ENCODE results near the gene SYMPK. TPM values are rescaled to one million over a fixed set of nuclear protein-coding genes. Genes with fewer than 3 reads are reported as not detected.

The SYMPK gene
- total RNA-seq, 1 donor from 2014 or later: 58.0 TPM

DNA sequence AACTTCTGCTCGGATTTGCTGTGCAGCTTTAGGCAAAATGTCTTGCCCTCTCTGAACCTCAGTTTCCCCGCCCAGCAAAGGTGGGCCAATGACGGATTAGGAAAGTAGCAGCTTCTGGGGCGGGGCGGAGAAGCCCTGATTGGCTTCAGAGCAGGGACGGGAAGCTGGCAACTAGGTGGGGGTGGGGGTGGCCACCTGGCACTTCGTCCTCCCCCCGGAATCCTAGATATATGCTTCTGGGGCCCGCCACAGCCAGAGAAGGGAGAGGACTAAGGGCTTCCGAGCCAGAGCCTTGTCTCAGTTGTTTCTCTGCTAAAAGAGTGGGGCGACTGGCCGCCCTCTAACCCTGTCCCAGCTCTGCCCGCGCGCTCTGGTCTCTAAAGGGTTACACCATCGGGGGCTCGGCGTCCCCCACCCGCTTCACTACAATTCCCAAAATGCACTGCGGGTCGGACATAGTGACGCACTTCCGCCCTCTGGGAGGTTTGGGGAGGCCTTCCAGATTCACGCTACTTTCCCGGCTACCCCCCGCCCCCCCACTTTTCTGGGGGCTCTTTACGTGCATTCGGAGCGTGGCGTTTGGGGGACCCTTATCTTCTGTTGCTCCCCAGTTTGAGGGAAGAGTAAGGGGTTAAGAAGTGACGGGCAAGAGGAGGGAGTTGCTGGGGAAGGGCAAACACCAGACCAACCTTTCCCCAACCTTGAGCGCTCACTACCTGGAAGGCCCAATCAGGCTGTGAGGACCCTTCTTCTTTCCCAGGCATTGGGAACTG is 23.7 kb upstream of the SYMPK start:
- DNase-seq (ENCODE audit: extremely low read depth, low read depth, low spot score): peak; percentile 50

DNA sequence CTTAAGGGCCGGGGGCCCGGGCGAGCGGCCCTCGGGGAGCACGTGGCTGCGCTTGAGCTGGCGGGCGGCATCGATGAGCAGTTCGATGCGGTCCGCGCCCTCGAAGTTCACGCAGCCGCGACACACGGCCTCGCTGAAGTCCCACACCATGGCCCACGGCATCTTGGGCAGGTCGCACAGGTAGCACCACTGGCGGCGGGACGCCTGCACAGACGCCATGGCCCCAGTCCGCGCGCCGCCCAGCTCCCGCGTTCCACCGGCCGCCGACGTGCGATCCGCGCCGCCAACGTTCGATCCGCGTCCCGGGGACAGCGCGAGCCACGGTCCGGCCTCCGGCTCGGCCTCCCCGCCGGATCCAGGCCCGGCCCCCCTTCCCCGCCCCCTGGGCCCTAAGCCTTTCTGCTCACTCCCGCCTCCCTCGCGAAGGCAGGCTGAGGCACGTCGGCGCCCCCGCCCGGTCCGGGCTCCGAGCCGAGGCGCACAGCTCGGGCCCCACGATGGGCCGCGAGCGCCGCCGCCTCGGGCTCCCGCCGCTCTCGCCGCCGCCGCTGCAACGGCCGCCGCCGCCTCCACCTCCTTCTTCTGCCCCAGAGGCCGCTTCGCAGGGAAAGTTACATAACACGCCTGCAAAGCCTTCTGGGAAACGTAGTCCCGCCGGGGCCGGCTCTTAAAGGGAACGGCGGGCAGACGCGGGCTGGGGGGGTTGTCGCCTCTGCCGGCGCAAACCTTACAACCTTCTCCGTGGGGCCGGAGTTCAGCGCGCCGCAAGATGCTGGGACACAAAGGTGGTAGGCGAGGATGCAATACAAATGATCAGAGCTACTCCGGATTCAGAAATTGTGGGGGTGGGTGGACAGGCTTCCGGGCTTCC is 22.8 kb upstream of the SYMPK start, which contains the start of gene IRF2BP1:
Gene IRF2BP1 (minus strand): TSS at position 586 of the 871 bp plus-strand sequence. CDS start 367 bp downstream, at position 219.
- DNase-seq (ENCODE audit: extremely low read depth, low read depth, low spot score): peak; percentile 36

DNA sequence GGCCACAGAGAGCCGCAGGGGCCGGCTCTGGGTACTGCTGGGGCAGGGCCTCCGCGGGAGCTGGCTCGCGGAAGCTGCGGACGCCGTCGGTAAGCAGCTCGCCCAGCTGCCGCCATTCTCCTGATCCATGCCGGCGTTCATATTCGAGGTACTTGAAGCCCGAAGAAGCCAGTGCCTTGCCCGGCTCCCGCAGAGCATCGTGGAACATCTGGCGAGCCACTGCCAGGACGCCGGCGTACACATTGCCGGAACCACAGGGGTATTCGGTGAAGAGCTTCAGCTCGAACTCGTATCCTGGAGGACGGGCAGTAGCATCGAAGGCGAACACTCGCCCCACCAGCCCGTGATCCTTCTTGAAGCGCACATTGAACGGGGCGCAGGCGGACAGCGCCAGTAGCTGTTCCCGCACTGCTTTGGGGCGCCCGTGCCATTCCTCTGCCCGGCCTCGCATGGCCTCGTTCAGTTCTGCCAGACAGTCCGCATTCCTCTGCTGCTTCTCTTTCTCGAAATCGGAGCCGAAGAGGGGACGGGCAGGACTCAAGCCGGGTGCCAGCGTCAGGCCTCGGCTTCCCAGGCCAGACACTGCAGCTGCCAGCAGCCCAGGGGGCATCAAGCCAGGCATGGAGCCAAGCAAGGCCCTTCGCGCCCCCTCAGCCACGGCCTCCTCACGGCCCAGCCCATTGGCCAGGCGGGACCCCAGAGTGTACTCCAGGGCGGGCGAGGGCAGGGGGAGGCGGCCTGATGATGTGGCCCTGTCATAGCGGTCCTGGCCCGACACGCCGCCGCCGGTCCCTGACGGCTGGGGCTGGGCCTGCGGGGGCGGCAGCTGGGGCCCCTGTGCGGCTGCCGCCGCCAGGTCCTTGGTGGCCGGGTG is 22.0 kb upstream of the SYMPK start:
- DNase-seq (ENCODE audit: extremely low read depth, low read depth, low spot score): no peak

DNA sequence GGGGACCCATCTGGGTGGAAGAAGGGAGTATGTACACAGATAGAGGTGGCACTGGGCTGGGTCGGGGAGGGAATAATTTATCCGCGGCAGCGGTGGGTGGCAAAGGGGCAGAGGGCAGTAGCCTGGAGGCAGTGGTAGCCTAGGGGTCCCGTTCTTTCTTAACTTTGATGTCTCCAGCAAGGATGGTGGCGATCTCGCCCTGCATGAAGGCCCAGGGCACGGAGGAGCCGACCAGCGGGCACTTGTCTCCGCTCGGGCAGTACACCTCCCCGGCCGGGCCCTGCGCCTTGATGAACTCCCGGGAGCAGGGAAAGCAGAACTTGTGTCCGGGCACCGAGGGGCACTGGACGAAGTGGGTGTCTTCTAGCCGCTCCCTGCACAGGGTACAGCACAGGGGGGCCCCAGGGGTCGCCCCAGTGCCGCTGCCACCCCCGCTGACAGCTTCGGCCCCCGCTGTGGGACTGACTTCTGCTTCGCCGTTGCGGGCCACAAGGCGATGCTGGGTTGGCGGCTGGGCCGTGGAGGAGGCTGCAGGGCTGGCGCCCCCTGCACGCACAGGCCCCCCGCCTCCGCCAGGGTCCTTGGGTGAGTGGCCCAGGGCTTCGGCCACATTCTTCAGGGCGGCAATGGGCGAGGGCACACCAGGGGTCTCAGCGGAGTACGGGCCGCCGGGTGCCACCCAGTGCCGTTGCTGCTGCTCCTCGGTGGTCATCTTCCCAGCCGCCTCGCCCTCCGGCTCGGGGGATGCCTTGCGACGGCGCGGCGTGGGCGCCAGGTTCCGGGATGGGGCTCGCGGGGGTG is 21.1 kb upstream of the SYMPK start:
- no peak for DNase-seq (ENCODE audit: extremely low read depth, low read depth, low spot score)

DNA sequence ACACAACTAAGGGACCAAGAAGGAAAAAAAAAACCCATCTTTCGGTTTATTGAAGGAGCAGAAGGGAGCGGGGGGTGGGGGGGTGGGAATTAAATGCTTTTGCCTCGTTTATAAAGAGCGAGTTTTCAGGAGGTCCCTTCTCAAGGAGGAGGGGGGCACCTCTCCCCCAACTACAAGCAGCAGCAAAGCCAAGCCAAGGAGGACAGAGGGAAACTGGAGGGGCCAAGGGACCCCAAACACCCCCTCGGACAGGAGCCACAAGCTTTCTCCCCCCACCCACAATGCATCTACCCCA is 20.6 kb upstream of the SYMPK start:
- DNase-seq (ENCODE audit: extremely low read depth, low read depth, low spot score): no peak

DNA sequence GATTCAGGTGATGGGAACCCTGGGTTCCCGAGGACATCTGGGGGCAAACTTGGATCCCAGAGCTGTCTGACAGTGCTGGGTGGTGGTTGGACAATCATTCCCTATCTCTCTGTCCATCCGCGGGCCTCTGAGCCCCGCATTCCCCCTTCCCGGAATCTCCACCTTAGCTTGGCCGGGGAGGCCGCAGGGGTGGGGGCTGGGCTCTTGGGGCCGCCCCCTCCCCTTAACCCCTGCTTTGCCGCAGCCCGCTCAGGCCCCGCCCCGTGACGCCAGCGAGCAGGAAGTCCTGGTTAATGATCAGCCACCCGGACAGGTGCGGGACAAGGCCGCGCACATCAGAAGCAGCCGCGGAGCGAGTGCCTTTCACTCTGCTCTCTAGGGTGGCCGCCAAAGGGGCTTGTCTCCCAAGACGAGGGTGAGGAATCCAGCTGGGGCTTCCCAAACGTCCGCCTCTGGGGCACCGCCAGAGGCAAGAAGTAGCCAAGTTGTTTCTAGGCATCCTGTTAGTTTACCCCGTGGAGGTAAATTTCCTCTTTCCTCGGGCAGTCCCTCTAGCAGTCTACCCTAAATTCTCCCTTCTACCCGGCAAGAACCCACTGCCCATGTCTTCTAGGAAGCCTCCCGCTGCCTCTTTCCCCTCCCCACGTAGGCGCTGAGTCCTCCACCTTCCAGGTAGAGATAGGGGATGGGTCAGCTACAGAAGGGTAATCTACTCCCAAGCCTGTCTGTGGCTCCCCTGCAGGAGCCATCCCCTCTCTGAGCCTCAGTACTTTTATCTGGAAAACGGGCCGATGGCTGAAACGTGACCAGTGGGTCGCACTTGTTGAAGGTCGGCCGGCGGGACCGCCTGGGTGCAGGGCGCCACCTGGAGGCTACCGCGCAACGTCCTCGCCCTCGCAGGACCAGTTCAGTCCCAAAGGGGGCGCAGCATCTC is 20.0 kb upstream of the SYMPK start:
- peak; percentile 39 for DNase-seq (ENCODE audit: extremely low read depth, low read depth, low spot score)

DNA sequence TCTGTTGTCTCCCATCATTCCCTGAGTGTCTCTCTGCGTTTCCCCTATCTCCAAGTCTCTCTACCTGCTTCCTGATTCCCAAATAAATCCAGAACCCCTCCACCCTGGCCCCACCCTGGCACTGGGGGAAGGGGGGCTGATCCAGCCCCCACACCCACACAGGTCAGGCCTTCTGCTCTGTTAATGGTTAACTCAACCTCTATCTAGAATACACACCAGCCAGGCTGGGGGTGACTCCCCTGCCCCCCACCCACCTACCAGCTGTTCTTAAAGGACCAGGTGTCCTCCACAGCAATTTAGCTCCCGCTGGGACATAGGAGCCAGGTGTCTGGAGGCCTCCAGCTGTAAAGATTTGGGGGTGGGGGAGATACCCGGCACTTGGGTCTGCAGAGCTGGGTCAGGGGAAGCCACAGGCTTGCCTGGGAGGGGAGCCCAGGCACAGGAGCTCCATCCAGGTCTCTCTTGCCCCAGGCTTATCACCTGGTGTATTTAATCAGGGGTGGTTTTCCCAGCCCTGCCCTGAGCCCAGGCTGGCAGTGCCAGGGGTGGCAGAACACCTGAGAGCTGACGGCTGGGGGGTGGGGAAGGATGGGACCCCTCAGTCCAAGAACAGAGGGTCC is 19.1 kb upstream of the SYMPK start:
- DNase-seq (ENCODE audit: extremely low read depth, low read depth, low spot score): no peak

DNA sequence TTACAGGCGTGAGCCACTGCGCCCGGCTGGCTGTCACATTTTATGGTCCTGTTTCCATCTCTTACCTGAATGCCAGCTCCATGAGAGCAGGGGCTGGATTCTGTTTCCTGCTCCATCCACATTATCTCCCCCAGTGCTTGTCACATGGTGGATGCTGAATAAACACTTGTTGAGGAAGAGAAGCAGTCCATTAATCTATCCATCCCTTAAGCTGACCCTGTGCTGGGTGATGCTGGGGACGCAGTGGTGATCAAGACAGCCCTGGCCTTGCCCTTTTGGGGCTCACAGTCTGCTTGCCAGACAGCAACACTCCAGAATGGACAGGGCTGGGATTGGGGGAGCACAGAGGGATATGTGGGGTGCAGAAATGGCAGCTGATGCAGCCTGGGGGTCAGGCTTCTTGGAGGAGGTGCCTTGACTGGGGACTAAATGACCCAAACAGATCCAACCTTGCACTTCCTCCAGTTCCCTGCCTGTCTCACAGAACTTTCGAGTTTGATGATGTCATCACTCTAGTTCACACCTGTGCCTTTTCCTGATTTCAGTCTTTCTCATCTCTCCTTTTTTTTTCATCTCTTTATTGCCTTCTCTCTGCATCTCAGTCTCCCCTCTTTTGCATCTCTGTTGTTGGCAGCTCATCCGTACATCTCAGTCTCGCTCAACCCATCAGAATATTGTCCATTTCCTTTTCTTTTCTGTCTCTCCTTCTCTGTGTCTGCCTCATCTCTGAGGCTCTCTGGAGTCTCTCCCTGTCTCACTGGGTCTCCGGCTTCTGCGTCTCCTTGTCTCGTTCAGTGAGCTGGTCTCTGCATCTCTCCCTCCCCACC is 18.3 kb upstream of the SYMPK start:
- no peak for DNase-seq (ENCODE audit: extremely low read depth, low read depth, low spot score)

DNA sequence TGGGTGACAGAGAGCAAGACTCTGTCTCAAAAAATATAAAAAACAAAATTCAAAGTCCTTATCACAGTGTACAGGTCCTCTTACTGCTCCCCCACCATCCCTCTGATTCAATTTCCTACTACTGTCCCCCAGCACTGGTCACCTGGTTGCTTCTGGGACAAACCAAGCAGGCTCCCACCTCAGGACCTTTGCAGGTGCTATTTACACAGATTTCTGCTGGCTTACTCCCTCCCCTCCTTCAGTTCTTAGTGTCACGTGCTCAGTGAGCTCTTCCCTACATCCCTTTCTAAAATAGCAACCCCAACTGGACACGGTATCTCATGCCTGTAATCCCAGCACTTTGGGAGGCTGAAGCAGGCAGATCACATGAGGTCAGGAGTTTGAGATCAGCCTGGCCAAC is 17.0 kb upstream of the SYMPK start:
- DNase-seq (ENCODE audit: extremely low read depth, low read depth, low spot score): no peak

DNA sequence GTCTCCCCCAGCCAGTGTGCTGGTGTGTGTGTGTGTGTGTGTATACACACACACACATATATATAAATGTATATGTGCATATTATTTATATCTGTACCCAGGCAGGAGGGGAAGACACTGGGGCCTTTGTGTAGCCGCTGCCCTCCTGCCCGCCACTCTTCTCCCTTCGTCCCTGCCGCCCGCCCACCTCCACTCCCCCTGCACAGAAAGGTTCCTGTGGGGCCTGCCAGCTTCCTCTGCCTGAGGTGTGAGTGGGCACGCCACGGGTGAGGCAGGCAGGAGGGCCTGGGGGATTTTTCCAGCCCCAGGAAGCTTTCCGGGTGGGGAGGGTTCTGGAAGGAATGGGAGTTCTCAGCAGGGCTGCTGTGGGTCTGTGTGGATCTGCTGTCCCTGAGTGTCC is 16.1 kb upstream of the SYMPK start:
- DNase-seq (ENCODE audit: extremely low read depth, low read depth, low spot score): no peak

DNA sequence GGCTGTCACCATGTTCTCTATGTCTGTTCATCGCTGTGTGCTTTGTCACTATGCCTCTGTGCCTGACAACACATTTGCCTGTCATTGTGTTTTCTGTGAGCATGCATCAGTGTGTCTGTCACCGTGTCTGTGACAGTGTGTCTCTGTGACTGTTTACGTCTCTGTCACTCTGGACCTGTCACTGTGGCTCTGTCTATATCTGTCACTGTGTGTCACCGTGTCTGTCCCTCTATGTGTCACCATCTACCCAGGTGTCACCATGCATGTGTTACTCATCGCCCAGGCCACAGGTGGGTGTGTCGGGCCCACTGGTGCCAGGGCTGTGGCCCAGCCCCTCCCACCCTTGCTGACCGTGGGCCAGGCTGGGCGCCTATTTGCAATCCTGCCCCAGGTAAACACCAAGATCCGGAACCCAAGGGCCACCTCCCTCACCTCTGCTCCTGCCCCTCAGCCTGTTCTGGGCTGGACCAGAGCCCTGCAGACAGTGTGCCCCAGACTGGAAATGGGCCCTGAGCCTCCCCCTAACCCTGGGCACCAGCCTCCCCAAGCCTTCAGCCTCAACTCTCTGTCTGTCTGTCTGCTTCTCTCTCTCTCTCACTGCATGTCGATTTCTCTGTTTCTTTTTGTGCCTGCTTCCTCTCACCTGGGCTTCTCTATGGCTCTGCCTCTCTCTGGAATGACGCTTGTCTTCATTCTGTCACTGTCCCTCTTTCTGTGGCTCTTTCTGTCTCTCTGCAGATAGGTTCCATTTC is 15.3 kb upstream of the SYMPK start:
- DNase-seq (ENCODE audit: extremely low read depth, low read depth, low spot score): no peak

DNA sequence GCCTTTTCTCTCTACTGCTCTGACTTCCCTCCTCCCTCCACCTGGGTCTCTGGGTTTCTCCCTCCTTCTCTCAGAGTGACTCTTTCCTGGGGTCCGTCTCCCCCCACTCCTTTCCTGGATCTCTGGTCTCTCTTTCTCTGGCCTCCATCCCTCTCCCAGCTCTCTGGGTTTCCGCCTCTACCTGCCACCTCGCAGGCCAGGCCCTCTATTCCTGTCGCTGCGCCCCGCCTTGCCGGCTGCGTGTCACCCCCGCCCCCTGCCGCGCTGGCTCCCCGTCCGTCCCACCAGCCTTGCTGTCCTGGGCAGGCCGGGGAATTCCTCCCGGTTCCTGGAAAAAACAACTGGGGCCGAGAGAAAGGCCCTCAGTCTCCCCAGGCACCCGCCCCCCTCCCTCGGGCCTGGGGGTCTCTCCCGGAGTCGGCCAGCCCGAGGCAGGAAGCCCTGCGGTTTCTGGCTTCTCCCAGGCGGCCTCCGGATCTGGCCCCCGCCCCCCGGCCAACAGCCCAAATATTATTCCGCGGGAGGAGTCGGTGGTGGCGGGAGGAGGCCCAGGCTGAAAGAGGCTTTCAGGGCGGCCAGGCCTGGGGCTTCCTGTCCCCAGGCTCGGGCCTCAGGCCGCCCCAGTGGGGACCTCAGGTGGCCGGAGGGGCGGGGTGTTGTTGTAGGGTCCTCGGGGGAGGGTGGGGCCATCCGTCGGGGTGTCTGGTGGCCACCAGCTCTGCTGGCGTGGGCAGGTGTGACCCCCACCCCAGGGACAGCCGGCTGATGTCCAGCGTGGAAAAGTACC is 13.7 kb upstream of the SYMPK start:
- no peak for DNase-seq (ENCODE audit: extremely low read depth, low read depth, low spot score)

DNA sequence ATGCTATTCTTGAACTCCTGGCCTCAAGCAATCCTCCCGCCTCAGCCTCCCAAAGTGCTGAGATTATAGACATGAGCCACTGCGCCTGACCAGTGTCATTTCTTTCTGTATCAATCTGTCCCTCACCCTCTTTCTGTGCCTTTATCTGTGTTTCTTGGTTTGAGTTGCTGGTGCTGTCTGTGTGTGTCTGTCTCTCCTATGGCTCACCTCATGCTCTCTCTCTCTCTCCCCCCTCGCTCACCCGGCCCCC is 13.1 kb upstream of the SYMPK start:
- DNase-seq (ENCODE audit: extremely low read depth, low read depth, low spot score): no peak

DNA sequence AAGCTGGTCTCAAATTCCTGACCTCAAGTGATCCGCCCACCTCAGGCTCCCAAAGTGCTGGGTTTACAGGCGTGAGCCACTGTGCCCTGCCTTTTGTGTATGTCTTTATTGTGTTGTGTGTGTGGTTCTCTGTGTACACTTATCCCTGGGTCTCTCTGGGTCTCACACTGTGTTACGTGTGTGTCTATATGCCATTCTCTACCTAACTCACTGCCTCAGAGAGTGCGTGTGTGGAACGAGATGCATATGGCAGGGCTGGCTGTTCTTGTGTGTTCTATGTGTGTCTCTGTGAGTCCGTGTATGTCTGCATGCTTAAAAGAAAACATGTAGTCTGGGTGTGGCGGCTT is 11.6 kb upstream of the SYMPK start:
- no peak for DNase-seq (ENCODE audit: extremely low read depth, low read depth, low spot score)

DNA sequence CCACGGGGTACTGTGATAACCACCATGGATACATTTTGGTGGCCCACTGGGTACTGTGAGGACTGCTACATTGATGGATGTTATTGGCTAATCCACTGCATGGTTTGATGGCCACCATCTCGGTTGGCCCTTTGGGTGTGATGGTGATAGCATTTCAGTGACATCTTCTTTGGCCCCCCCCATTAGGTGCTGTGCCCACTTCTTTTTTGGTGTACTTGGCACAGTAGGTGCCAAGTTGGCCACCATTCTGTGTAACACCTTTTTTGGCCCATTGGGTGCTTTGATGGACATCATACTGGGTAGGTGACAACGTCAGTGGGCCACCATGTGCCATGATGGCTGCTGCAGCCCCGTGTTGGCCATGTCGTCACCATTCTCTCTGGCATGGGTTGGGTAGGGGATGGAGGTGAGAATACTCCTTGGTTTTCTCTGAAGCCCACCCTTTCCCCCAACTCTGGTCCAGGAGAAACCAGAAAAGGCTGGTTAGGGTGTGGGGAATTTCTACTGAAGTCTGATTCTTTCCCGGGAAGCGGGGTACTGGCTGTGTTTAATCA is 10.3 kb upstream of the SYMPK start:
- no peak for DNase-seq (ENCODE audit: extremely low read depth, low read depth, low spot score)

DNA sequence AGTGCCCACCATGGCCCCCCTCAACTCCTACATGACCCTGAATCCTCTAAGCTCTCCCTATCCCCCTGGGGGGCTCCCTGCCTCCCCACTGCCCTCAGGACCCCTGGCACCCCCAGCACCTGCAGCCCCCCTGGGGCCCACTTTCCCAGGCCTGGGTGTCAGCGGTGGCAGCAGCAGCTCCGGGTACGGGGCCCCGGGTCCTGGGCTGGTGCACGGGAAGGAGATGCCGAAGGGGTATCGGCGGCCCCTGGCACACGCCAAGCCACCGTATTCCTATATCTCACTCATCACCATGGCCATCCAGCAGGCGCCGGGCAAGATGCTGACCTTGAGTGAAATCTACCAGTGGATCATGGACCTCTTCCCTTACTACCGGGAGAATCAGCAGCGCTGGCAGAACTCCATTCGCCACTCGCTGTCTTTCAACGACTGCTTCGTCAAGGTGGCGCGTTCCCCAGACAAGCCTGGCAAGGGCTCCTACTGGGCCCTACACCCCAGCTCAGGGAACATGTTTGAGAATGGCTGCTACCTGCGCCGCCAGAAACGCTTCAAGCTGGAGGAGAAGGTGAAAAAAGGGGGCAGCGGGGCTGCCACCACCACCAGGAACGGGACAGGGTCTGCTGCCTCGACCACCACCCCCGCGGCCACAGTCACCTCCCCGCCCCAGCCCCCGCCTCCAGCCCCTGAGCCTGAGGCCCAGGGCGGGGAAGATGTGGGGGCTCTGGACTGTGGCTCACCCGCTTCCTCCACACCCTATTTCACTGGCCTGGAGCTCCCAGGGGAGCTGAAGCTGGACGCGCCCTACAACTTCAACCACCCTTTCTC is 9.4 kb upstream of the SYMPK start:
- no peak for DNase-seq (ENCODE audit: extremely low read depth, low read depth, low spot score)
